Measurements from ENCODE around the gene THAP7.
"Not testable (repeated sequence)": the region's sequence is repeated elsewhere in the genome, so short reads cannot be mapped to it uniquely, and the experiment has no call there.

THAP7 gene

GRCh38 chr22:21013657-21014201 lies 11.8 kb upstream of the THAP7 start:
- no peak for DNase-seq (ENCODE audit: low read depth in 2 of 2)

GRCh38 chr22:21012446-21013407 lies 10.8 kb upstream of the THAP7 start:
- DNase-seq (ENCODE audit: low read depth in 2 of 2): no peak

GRCh38 chr22:21010426-21011113 lies 8.7 kb upstream of the THAP7 start:
- no peak for DNase-seq (ENCODE audit: low read depth in 2 of 2)

GRCh38 chr22:21009638-21010425 lies 7.9 kb upstream of the THAP7 start:
- no peak for DNase-seq (ENCODE audit: low read depth in 2 of 2)

- not testable (repeated sequence) for DNase-seq (ENCODE audit: low read depth in 2 of 2)
Observed at GRCh38 chr22:21009208-21009607, 7.3 kb upstream of the THAP7 start.

- DNase-seq (ENCODE audit: low read depth in 2 of 2): no peak
Observed at GRCh38 chr22:21003782-21004181, 1.9 kb upstream of the THAP7 start.

GRCh38 chr22:21000987-21001600 lies 824 bp downstream of the THAP7 start:
- DNase-seq (ENCODE audit: low read depth in 2 of 2): no peak

- DNase-seq (ENCODE audit: low read depth in 2 of 2): no peak
Observed at GRCh38 chr22:21000207-21000986, 1.5 kb downstream of the THAP7 start.

- no peak for DNase-seq (ENCODE audit: low read depth in 2 of 2)
Observed at GRCh38 chr22:20999350-21000206, 2.3 kb downstream of the THAP7 start.

GRCh38 chr22:20998411-20999336 lies 3.2 kb downstream of the THAP7 start:
- no peak for DNase-seq (ENCODE audit: low read depth in 2 of 2)

GRCh38 chr22:20997536-20998257 lies 4.2 kb downstream of the THAP7 start:
- no peak for DNase-seq (ENCODE audit: low read depth in 2 of 2)

GRCh38 chr22:20996598-20997535 lies 5.1 kb downstream of the THAP7 start:
- no peak for DNase-seq (ENCODE audit: low read depth in 2 of 2)

GRCh38 chr22:20996031-20996410 lies 5.9 kb downstream of the THAP7 start:
- DNase-seq (ENCODE audit: low read depth in 2 of 2): no peak

GRCh38 chr22:20995329-20996030 lies 6.4 kb downstream of the THAP7 start:
- no peak for DNase-seq (ENCODE audit: low read depth in 2 of 2)

GRCh38 chr22:20994902-20995241 lies 7.0 kb downstream of the THAP7 start:
- DNase-seq (ENCODE audit: low read depth in 2 of 2): no peak

Data from stimulated activated CD8-positive, alpha-beta memory T cell treated with anti-CD3 and anti-CD28 coated beads, Interleukin-15, amount 100 ng/mL, for 4 hours (primary cell).